ENCODE measurements around the gene CLIP4. TPM values are rescaled to one million over a fixed set of nuclear protein-coding genes. Genes with fewer than 3 reads are reported as not detected.

CLIP4 gene
- total RNA-seq, 1 donor from 2014 or later: 49.3 TPM

GRCh38 chr2:29215739-29216608, 100.8 kb downstream of the CLIP4 start:
- DNase-seq (ENCODE audit: low spot score in 2 of 2): no peak
- FAIRE-seq: no peak

- FAIRE-seq (no peak), DNase-seq (ENCODE audit: low spot score in 2 of 2) (no peak)
These were observed 101.3 kb downstream of the CLIP4 start for GRCh38 chr2:29216609-29216909.

GRCh38 chr2:29218071-29218470, 102.9 kb downstream of the CLIP4 start:
- DNase-seq (ENCODE audit: low spot score in 2 of 2) (no peak), FAIRE-seq (no peak)

GRCh38 chr2:29218550-29219125, 103.4 kb downstream of the CLIP4 start:
- DNase-seq (ENCODE audit: low spot score in 2 of 2) (no peak), FAIRE-seq (no peak)

- FAIRE-seq (no peak), DNase-seq (ENCODE audit: low spot score in 2 of 2) (no peak)
These were observed 104.2 kb downstream of the CLIP4 start for GRCh38 chr2:29219374-29219773.

- DNase-seq (ENCODE audit: low spot score in 2 of 2) (no peak), FAIRE-seq (no peak)
These were observed 105.5 kb downstream of the CLIP4 start for GRCh38 chr2:29220506-29221270.

GRCh38 chr2:29222381-29223179, 107.4 kb downstream of the CLIP4 start:
- DNase-seq (ENCODE audit: low spot score in 2 of 2): no peak
- no peak for FAIRE-seq

- DNase-seq (ENCODE audit: low spot score in 2 of 2) (no peak), FAIRE-seq (no peak)
These were observed 108.0 kb downstream of the CLIP4 start for GRCh38 chr2:29223257-29223656.

- DNase-seq (ENCODE audit: low spot score in 2 of 2): no peak
- FAIRE-seq: no peak
These were observed 108.9 kb downstream of the CLIP4 start for GRCh38 chr2:29223851-29224692.

- FAIRE-seq: no peak
- DNase-seq (ENCODE audit: low spot score in 2 of 2): no peak
These were observed 109.7 kb downstream of the CLIP4 start for GRCh38 chr2:29224693-29225551.

GRCh38 chr2:29225814-29226213, 110.6 kb downstream of the CLIP4 start:
- no peak for DNase-seq (ENCODE audit: low spot score in 2 of 2)
- no peak for FAIRE-seq

GRCh38 chr2:29226375-29226774, 111.2 kb downstream of the CLIP4 start:
- DNase-seq (ENCODE audit: low spot score in 2 of 2) (no peak), FAIRE-seq (no peak)

- FAIRE-seq (no peak), DNase-seq (ENCODE audit: low spot score in 2 of 2) (no peak)
These were observed 111.6 kb downstream of the CLIP4 start for GRCh38 chr2:29226808-29227207.

- no peak for DNase-seq (ENCODE audit: low spot score in 2 of 2)
These were observed 112.9 kb downstream of the CLIP4 start for GRCh38 chr2:29227935-29228675.

GRCh38 chr2:29228947-29229346, 113.7 kb downstream of the CLIP4 start:
- DNase-seq (ENCODE audit: low spot score in 2 of 2): no peak
- FAIRE-seq: no peak

More at GRCh38 chr2:29227935-29228675, 112.9 kb downstream of the CLIP4 start:
- FAIRE-seq: no peak

GRCh38 chr2:29229640-29230039, 114.4 kb downstream of the CLIP4 start:
- no peak for FAIRE-seq
- no peak for DNase-seq (ENCODE audit: low spot score in 2 of 2)

- FAIRE-seq (no peak), DNase-seq (ENCODE audit: low spot score in 2 of 2) (no peak)
These were observed 116.8 kb downstream of the CLIP4 start for GRCh38 chr2:29232041-29232440.

- DNase-seq (ENCODE audit: low spot score in 2 of 2) (no peak), FAIRE-seq (no peak)
These were observed 118.2 kb downstream of the CLIP4 start for GRCh38 chr2:29233428-29233827.
